Endodermal cell (in vitro differentiated cells): ENCODE measurements around the gene RALGPS1. TPM values are rescaled to one million over a fixed set of nuclear protein-coding genes. Genes with fewer than 3 reads are reported as not detected.

Experiments
- DNase-seq: peaks from one replicate; pipeline ENCODE4 v3.0.0-alpha.2; 2017
- H3K27ac ChIP-seq: 2 replicates; pipeline ENCODE4 v1.5.1; 2013; ENCODE audit warnings: mild to moderate bottlenecking, low read depth, low read length, moderate library complexity
- H3K27me3 ChIP-seq: 2 replicates; pipeline ENCODE4 v1.6.1; 2013; ENCODE audit warnings: mild to moderate bottlenecking, low read length, moderate library complexity; ENCODE audit not compliant: insufficient read depth, control insufficient read depth, poor library complexity, severe bottlenecking
- H3K36me3 ChIP-seq: 2 replicates; pipeline ENCODE4 v1.7.0; 2013; ENCODE audit warnings: mild to moderate bottlenecking, low read length, moderate library complexity; ENCODE audit not compliant: control insufficient read depth, insufficient read depth
- H3K4me1 ChIP-seq: one replicate; pipeline ENCODE4 v1.7.0; 2013; ENCODE audit warnings: low read length; ENCODE audit not compliant: control insufficient read depth, insufficient read depth
- H3K4me3 ChIP-seq: 2 replicates; pipeline ENCODE4 v1.5.1; 2013; ENCODE audit warnings: mild to moderate bottlenecking, low read length, moderate library complexity
- H3K9ac ChIP-seq: 2 replicates; pipeline ENCODE4 v1.6.1; 2013; ENCODE audit warnings: mild to moderate bottlenecking, low read length, moderate library complexity; ENCODE audit not compliant: poor library complexity, severe bottlenecking; ENCODE audit errors: extremely low read depth
- H3K9me3 ChIP-seq: 2 replicates; pipeline ENCODE4 v1.6.1; 2013; ENCODE audit warnings: mild to moderate bottlenecking, low read length, moderate library complexity; ENCODE audit not compliant: control insufficient read depth
- H3K27ac Mint-ChIP-seq: 2 replicates; pipeline ENCODE4 v1.8.0; 2020; ENCODE audit warnings: mixed read lengths
- H3K27me3 Mint-ChIP-seq: 2 replicates; pipeline ENCODE4 v1.8.0; 2021; ENCODE audit warnings: mild to moderate bottlenecking, mixed read lengths; ENCODE audit not compliant: insufficient read depth
- H3K36me3 Mint-ChIP-seq: 2 replicates; pipeline ENCODE4 v1.8.0; 2020; ENCODE audit warnings: low read depth, mixed read lengths
- H3K4me1 Mint-ChIP-seq: 2 replicates; pipeline ENCODE4 v1.8.0; 2020; ENCODE audit warnings: mixed read lengths
- H3K4me3 Mint-ChIP-seq: 2 replicates; pipeline ENCODE4 v1.8.0; 2020; ENCODE audit warnings: mild to moderate bottlenecking, moderate library complexity, mixed read lengths
- H3K9me3 Mint-ChIP-seq: 2 replicates; pipeline ENCODE4 v1.8.0; 2020; ENCODE audit warnings: mild to moderate bottlenecking, mixed read lengths
- WGBS, 2 experiments: methylation state at CpG; one replicate each; pipeline versions ENCODE4 v1.1.5 to v1.1.7; 2013; ENCODE audit warnings: missing lambda C conversion rate in 2 of 2, mixed read lengths in 1 of 2; ENCODE audit not compliant: insufficient coverage in 1 of 2, insufficient read length in 1 of 2; 5-methylcytosine and 5-hydroxymethylcytosine counted together
- total RNA-seq, 2 donors: library from RNA; stranded (reverse); fragmentation: NEBNext Ultra II Directional in 1 of 2; extraction: Animal tissue kit (Norgen Biotek cat#: 25700) in 1 of 2; gene quantifications; 2 replicates in 1 of 2; 3 replicates in 1 of 2; pipeline ENCODE4 v1.2.1, GENCODE V29; 2021
- TF ChIP-seq, protein P1 (sequence below): fragments of 200-600 bp; sonication (generic); conservative IDR thresholded peaks from 2 replicates; pipeline ENCODE4 v1.5.0; 2021; ENCODE audit warnings: antibody characterized with exemption, mild to moderate bottlenecking

The RALGPS1 gene
- total RNA-seq, 2 donors from 2014 or later, result 23.3 to 25.0 TPM

DNA sequence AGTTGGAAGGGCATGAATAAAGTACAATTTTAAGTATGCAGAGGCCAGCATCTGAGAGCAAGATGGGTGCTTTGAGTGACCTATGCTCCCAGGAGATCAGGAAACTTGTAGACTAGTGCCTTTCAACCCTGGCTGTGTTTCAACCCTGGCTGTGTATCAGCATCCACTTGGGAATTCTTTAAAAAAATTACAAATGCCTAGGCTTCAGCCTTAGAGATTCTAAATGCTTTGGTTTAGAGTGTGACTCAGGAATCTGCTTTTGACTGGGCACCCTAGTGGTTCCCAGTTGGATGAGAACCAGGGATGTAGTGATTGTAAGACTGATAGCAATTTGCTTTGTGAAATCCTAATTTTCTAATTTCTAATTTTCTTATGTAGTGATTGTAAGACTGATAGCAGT is 65.6 kb downstream of the RALGPS1 start:
- Histone ChIP-seq H3K36me3 (no peaks in the 10 kb centered on the region), H3K4me1 (no peaks in the 10 kb centered on the region), H3K9ac (no peak overlapping the region), H3K4me3 (no peak overlapping the region), H3K27me3 (no peaks in the 10 kb centered on the region), H3K9me3 (no peaks in the 10 kb centered on the region), H3K27ac (no peak overlapping the region)
- no peak overlapping the region for H3K27ac Mint-ChIP-seq
- DNase-seq, result no peak
- TF ChIP-seq, protein P1, sequence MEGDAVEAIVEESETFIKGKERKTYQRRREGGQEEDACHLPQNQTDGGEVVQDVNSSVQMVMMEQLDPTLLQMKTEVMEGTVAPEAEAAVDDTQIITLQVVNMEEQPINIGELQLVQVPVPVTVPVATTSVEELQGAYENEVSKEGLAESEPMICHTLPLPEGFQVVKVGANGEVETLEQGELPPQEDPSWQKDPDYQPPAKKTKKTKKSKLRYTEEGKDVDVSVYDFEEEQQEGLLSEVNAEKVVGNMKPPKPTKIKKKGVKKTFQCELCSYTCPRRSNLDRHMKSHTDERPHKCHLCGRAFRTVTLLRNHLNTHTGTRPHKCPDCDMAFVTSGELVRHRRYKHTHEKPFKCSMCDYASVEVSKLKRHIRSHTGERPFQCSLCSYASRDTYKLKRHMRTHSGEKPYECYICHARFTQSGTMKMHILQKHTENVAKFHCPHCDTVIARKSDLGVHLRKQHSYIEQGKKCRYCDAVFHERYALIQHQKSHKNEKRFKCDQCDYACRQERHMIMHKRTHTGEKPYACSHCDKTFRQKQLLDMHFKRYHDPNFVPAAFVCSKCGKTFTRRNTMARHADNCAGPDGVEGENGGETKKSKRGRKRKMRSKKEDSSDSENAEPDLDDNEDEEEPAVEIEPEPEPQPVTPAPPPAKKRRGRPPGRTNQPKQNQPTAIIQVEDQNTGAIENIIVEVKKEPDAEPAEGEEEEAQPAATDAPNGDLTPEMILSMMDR, result no peak
- no peak overlapping the region for H3K4me3 Mint-ChIP-seq
- no peaks in the 10 kb centered on the region for H3K27me3 Mint-ChIP-seq
- peaks cover 2% of the 10 kb centered on the region for H3K4me1 Mint-ChIP-seq
- peaks cover 6% of the 10 kb centered on the region for H3K9me3 Mint-ChIP-seq
- H3K36me3 Mint-ChIP-seq, result peaks cover 6% of the 10 kb centered on the region

DNA sequence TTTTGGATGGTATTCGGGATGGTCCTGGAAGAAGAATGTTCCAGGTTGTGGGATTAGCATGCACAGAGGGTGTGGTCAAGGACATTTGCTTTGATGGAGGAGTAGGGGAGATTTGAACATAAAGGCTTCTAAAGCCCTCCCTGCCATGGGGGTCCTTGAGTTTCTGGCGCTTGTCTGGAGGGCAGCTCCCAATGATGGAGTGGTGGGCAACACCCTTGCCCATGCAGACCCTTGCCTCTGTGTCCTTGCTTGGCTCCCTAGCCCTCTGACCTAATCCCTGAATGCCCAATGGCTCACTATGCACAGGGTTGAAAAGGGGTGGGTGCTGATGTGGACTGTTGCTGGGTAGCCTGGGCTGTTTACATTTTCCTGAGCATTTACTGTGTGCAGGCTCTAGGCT is 66.6 kb downstream of the RALGPS1 start:
- H3K4me3 Mint-ChIP-seq, result no peak overlapping the region
- DNase-seq, result no peak
- Histone ChIP-seq H3K9ac (no peak overlapping the region), H3K9me3 (no peaks in the 10 kb centered on the region), H3K36me3 (no peaks in the 10 kb centered on the region), H3K27me3 (no peaks in the 10 kb centered on the region), H3K4me3 (no peak overlapping the region), H3K4me1 (no peaks in the 10 kb centered on the region), H3K27ac (no peak overlapping the region)
- no peak overlapping the region for H3K27ac Mint-ChIP-seq
- H3K4me1 Mint-ChIP-seq, result peaks cover 2% of the 10 kb centered on the region
- no peaks in the 10 kb centered on the region for H3K27me3 Mint-ChIP-seq
- TF ChIP-seq, protein P1, result no peak
- peaks cover 6% of the 10 kb centered on the region for H3K36me3 Mint-ChIP-seq
- 86 to 95% methylated on average over 1 to 2 of the region's 2 CpGs for WGBS, 2 experiments
- H3K9me3 Mint-ChIP-seq, result peaks cover 6% of the 10 kb centered on the region

DNA sequence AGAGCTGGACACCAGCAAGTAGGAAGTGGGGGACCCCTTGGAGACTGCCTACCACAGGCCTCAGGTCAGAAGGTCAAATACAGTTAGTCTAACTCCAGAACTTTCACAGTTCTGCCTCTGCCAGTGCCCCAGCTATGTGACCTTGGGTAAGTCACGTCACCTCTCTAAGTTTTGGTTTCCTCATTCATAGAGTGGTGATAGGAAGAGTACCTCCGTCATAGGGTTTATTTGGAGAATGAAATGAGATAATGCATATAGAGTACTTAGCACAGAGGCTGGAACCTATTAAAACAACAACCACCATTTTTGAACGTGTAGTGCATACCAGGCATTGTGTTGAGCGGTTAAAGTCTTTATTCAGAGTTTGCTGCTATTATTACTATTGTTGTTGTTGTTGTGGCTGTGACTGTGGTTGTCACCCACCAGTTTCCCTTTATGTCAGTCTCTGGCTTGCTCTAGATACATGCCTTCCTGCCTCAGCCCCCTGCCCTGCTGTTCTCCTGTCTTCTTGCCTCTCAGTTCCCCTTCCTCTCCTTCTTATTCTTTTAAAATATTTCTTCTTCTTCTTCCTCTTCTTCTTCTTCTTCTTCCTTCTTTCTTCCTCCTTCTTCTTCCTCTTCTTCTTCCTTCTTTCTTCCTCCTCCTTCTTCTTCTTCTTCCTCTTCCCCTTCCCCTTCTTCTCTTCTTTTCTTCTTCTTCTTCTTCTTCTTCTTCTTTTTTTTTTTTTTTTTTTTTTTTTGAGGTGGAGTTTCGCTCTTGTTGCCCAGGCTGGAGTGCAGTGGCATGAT is 67.8 kb downstream of the RALGPS1 start:
- Histone ChIP-seq H3K9me3 (no peaks in the 10 kb centered on the region), H3K9ac (no peak overlapping the region), H3K4me3 (no peak overlapping the region), H3K4me1 (no peaks in the 10 kb centered on the region), H3K27me3 (no peaks in the 10 kb centered on the region), H3K36me3 (no peaks in the 10 kb centered on the region), H3K27ac (no peak overlapping the region)
- Mint-ChIP-seq H3K27me3 (no peaks in the 10 kb centered on the region), H3K36me3 (peaks cover 6% of the 10 kb centered on the region), H3K27ac (no peak overlapping the region), H3K4me3 (no peak overlapping the region), H3K9me3 (peaks cover 6% of the 10 kb centered on the region), H3K4me1 (peaks cover 2% of the 10 kb centered on the region)
- WGBS, 2 experiments, result 92 to 95% methylated on average over 2 to 5 of the region's 5 CpGs
- TF ChIP-seq, protein P1, result no peak
- DNase-seq, result no peak
